GM18951 (cell line): Measurements from ENCODE around the gene IL12RB2.

Experiments
- POLR2A ChIP-seq: IDR thresholded peaks from 4 replicates; pipeline ENCODE4 v1.6.1; 2011; ENCODE audit warnings: mild to moderate bottlenecking; ENCODE audit not compliant: insufficient read length, insufficient read depth; ENCODE audit errors: extremely low read depth
- in situ Hi-C: fragments of 300-500 bp; cut with MboI; formaldehyde crosslinking; loops from one replicate; pipeline ENCODE4 v1.12.0; 2022; ENCODE audit warnings: low sequenced_read_pairs, mixed read lengths, inconsistent platforms; ENCODE audit not compliant: unreplicated experiment

IL12RB2 gene, protein sequence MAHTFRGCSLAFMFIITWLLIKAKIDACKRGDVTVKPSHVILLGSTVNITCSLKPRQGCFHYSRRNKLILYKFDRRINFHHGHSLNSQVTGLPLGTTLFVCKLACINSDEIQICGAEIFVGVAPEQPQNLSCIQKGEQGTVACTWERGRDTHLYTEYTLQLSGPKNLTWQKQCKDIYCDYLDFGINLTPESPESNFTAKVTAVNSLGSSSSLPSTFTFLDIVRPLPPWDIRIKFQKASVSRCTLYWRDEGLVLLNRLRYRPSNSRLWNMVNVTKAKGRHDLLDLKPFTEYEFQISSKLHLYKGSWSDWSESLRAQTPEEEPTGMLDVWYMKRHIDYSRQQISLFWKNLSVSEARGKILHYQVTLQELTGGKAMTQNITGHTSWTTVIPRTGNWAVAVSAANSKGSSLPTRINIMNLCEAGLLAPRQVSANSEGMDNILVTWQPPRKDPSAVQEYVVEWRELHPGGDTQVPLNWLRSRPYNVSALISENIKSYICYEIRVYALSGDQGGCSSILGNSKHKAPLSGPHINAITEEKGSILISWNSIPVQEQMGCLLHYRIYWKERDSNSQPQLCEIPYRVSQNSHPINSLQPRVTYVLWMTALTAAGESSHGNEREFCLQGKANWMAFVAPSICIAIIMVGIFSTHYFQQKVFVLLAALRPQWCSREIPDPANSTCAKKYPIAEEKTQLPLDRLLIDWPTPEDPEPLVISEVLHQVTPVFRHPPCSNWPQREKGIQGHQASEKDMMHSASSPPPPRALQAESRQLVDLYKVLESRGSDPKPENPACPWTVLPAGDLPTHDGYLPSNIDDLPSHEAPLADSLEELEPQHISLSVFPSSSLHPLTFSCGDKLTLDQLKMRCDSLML

GRCh38 chr1:67307251-67308060, at the start of gene IL12RB2:
Gene IL12RB2 (plus strand): TSS chr1:67307873. CDS start chr1:67320369, 12,496 bp downstream.
- TF ChIP-seq POLR2A: no peak
- in situ Hi-C loops: no loop called here

DNA sequence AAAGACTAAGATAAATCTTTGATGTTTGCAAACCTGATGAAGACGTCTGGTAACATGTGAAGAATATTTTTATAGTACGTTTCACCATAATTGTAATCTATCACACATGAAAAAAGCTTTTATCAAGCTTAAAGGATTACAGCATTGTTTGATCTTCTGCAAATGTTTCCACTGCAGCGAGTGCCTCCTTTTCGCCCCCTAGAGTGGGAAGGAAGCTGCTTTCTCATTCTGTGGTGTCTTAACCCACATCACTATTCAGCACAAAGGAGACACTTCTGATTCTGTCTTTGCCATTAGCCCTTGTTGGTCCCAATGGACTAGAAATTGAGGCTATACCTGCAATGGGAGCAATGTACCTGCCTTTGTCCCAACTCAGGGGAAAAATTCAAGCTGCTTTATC, 46.0 kb upstream of the IL12RB2 start:
- in situ Hi-C loops: no loop called here
- no peak for TF ChIP-seq POLR2A

DNA sequence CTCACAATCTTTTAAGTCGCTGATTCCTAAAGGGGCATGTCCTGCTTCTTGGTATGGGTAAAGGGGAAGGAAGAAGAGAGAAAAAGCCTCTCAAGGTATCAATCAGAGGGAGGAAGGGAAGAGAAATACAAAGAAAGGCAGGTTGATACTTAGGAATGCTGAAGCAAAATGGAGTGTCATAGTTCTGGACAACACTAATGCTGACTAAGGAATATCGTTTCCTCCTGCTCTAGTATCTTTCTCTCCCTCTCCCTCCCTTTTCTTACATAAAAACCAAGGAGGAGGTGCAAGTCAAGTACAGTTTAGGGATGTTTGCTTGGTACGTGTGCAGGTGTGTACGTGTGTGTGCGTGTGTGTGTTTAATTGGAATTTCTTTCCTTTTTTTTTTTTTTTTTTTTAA, 44.9 kb upstream of the IL12RB2 start:
- in situ Hi-C loops: no loop called here
- no peak for TF ChIP-seq POLR2A

DNA sequence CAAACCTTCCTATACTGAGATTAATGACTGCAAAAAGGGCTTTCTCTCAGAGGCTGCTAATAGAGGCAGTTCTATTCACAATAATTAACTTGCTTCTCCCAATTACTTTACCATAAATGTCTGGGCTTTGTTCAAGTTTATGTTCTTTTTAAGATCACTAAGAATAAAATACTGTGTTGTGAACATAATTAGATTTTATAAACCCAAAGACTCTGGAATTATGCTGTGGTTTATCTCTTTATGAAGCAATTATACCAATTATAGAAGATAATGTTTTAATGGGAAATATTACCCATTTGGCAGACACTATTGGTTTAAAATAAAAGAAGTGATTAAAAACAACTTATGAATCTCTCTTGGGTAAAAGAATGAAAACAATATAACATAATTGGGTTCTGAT, 43.5 kb upstream of the IL12RB2 start:
- TF ChIP-seq POLR2A: no peak

GRCh38 chr1:67264899-67265298, 42.8 kb upstream of the IL12RB2 start:
- TF ChIP-seq POLR2A: no peak
- in situ Hi-C loops: no loop called here

More for the DNA sequence above, 43.5 kb upstream of the IL12RB2 start:
- in situ Hi-C loops: no loop called here

- in situ Hi-C loops: no loop called here
- TF ChIP-seq POLR2A: no peak
These were observed 38.6 kb upstream of the IL12RB2 start for GRCh38 chr1:67269061-67269460.

DNA sequence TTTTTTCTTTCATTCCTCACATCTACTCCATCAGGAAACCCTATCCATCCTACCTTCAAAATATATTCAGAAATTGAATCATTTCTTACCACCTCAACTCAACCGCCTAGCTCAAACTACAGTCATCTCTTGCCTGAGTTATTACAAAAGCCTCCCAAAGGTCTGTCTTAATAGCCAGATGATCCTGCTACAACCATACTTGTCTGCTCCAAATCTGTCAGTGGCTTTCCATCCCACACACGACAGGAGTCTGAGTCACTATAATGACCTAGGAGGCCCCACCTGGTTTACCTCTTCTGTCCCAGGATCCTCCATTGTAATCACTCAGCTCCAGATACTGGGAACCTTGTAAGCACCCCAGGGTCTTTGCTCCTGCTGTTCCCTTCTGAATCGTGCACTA, 37.1 kb upstream of the IL12RB2 start:
- in situ Hi-C loops: no loop called here
- TF ChIP-seq POLR2A: no peak

DNA sequence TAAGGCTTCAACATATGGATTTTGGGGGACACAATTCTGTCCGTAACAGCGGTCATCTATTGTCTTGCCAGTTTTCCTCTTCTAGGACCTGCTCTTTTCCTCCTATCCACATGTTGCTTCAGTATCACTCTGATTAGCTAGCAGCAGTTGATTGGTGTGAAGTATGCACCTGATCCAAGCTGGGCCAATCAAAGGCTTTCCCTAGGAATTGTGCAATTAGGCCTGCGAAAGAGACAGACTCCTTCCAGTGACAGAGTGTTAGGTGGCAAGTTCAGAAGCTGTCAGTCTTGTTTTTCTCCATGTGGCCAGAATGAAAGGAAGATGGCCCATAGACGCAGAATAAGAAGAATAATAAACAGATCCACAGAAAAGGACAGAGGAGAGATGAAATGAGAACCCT, 34.1 kb upstream of the IL12RB2 start:
- in situ Hi-C loops: no loop called here
- TF ChIP-seq POLR2A: no peak

GRCh38 chr1:67274623-67275325, 32.9 kb upstream of the IL12RB2 start:
- no peak for TF ChIP-seq POLR2A
- in situ Hi-C loops: no loop called here

- in situ Hi-C loops: no loop called here
- no peak for TF ChIP-seq POLR2A
These were observed 27.0 kb upstream of the IL12RB2 start for GRCh38 chr1:67280696-67281095.

- TF ChIP-seq POLR2A: no peak
- in situ Hi-C loops: no loop called here
These were observed 26.4 kb upstream of the IL12RB2 start for GRCh38 chr1:67281244-67281643.

DNA sequence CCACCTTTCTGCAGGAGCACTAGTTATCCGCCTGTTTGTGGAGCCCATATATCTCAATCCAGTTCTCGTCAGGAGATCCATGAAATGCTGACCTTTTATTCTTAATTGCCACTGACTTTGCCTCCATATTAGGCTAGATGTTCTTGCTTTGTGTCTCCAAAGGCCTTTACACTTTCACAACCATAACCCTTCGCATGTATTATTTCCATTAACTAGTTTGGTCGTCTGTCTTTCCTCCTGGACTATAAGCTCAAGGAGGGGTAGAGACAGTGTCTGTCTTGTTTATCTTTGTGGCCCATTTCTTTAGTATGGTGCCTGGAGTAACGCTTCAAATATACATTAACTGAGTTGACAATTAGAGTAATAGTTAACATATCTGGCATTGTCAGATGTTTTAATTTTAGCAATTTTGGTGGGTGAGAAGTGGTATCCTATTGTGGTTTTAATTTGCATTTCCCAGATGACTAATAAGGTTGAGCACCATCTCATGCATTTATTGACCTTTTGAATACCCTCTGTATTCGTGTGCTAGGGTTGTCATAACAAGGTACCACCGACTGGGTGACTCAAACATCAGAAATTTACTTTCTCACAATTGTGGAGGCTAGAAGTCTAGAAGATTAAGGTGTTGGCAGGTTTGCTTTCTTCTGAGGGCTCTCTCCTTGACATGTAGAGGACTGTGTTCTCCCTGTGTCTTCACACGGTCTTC, 21.7 kb upstream of the IL12RB2 start:
- in situ Hi-C loops: no loop called here
- no peak for TF ChIP-seq POLR2A
